SK-N-SH treated with all-trans-retinoic acid at 6 μM for 48 hours (cell line): ENCODE results near the gene TMEM9.

Experiments used
- ARNTL ChIP-seq: fragments of 450-650 bp; formaldehyde crosslinking; IDR thresholded peaks from 2 replicates; pipeline ENCODE4 v1.5.0; 2020; ENCODE audit warnings: low read depth, mild to moderate bottlenecking, moderate library complexity, borderline replicate concordance
- BACH2 ChIP-seq: fragments of 250-450 bp; sonication (Bioruptor Pico); IDR thresholded peaks from 2 replicates; pipeline ENCODE4 v1.9.0; 2021; ENCODE audit warnings: mild to moderate bottlenecking, borderline replicate concordance
- CSDC2 ChIP-seq: fragments of 250-450 bp; sonication (Bioruptor Pico); IDR thresholded peaks from 2 replicates; pipeline ENCODE4 v1.5.0; 2020; ENCODE audit warnings: mild to moderate bottlenecking, moderate library complexity
- ISL1 ChIP-seq: fragments of 250-450 bp; sonication (Bioruptor Pico); IDR thresholded peaks from 2 replicates; pipeline ENCODE4 v2.1.2; 2022; ENCODE audit warnings: mild to moderate bottlenecking, moderate library complexity
- RARB ChIP-seq: fragments of 250-450 bp; sonication (Bioruptor Pico); IDR thresholded peaks from 2 replicates; pipeline ENCODE4 v1.8.0; 2021; ENCODE audit warnings: mild to moderate bottlenecking, moderate library complexity
- TOX ChIP-seq: fragments of 250-450 bp; sonication (Bioruptor Pico); IDR thresholded peaks from 2 replicates; pipeline ENCODE4 v1.8.0; 2021; ENCODE audit warnings: mild to moderate bottlenecking, moderate library complexity, borderline replicate concordance
- ZFP3 ChIP-seq: fragments of 250-450 bp; sonication (Bioruptor Pico); IDR thresholded peaks from 2 replicates; pipeline ENCODE4 v1.5.0; 2020; ENCODE audit warnings: mild to moderate bottlenecking, moderate library complexity
- ZNF565 ChIP-seq: fragments of 450-650 bp; formaldehyde crosslinking; conservative IDR thresholded peaks from 2 replicates; pipeline ENCODE4 v1.5.0; 2020; ENCODE audit warnings: low read depth, mild to moderate bottlenecking, moderate library complexity
- ZNF70 ChIP-seq: fragments of 450-650 bp; formaldehyde crosslinking; IDR thresholded peaks from 2 replicates; pipeline ENCODE4 v1.5.0; 2020; ENCODE audit warnings: mild to moderate bottlenecking, moderate library complexity
- TF ChIP-seq, protein P1 (sequence below): fragments of 250-450 bp; sonication (Bioruptor Pico); IDR thresholded peaks from 2 replicates; pipeline ENCODE4 v1.8.0; 2020; ENCODE audit warnings: mild to moderate bottlenecking, moderate library complexity, borderline replicate concordance
- TF ChIP-seq, protein P2 (sequence below): fragments of 250-450 bp; sonication (Bioruptor Pico); IDR thresholded peaks from 2 replicates; pipeline ENCODE4 v1.5.1; 2020; ENCODE audit warnings: low read depth, mild to moderate bottlenecking, moderate library complexity

DNA sequence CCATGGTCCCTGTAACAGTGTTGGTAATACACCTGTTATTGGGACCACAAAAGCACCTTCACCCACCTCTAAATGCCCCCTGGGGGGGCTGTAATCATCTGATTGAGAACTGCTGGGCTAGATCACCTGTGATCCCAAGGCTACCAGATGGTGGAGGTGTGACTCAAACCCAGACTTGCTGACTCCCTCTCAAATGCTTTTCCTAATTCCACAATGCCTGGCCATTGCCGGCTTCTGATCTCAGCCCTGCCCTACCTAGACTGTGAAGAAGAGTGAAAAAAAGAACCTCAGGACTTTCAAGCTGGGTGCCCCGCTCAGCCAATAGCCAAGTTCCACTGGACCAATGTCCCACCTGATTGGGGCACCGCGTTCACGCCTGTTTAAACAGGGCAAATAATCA, 9.6 kb downstream of the TMEM9 start:
- TF ChIP-seq ARNTL = no peak
- TF ChIP-seq ISL1 (CRISPR knock-in tag) = no peak
- TF ChIP-seq, protein P1, sequence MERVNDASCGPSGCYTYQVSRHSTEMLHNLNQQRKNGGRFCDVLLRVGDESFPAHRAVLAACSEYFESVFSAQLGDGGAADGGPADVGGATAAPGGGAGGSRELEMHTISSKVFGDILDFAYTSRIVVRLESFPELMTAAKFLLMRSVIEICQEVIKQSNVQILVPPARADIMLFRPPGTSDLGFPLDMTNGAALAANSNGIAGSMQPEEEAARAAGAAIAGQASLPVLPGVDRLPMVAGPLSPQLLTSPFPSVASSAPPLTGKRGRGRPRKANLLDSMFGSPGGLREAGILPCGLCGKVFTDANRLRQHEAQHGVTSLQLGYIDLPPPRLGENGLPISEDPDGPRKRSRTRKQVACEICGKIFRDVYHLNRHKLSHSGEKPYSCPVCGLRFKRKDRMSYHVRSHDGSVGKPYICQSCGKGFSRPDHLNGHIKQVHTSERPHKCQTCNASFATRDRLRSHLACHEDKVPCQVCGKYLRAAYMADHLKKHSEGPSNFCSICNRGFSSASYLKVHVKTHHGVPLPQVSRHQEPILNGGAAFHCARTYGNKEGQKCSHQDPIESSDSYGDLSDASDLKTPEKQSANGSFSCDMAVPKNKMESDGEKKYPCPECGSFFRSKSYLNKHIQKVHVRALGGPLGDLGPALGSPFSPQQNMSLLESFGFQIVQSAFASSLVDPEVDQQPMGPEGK (CRISPR knock-in tag) = no peak
- no peak for TF ChIP-seq ZNF70 (CRISPR knock-in tag)
- no peak for TF ChIP-seq BACH2
- TF ChIP-seq RARB (CRISPR knock-in tag) = no peak
- no peak for TF ChIP-seq TOX (CRISPR knock-in tag)
- no peak for TF ChIP-seq ZNF565 (CRISPR knock-in tag)
- TF ChIP-seq, protein P2, sequence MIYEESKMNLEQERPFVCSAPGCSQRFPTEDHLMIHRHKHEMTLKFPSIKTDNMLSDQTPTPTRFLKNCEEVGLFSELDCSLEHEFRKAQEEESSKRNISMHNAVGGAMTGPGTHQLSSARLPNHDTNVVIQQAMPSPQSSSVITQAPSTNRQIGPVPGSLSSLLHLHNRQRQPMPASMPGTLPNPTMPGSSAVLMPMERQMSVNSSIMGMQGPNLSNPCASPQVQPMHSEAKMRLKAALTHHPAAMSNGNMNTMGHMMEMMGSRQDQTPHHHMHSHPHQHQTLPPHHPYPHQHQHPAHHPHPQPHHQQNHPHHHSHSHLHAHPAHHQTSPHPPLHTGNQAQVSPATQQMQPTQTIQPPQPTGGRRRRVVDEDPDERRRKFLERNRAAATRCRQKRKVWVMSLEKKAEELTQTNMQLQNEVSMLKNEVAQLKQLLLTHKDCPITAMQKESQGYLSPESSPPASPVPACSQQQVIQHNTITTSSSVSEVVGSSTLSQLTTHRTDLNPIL (CRISPR knock-in tag) = no peak
- no peak for TF ChIP-seq ZFP3 (CRISPR knock-in tag)
- no peak for TF ChIP-seq CSDC2 (CRISPR knock-in tag)
